ENCODE measurements around the gene EPN2. TPM values are rescaled to one million over a fixed set of nuclear protein-coding genes. Genes with fewer than 3 reads are reported as not detected.

Gene EPN2
- total RNA-seq, 1 experiment from 2014 or later = 35.6 TPM

DNA sequence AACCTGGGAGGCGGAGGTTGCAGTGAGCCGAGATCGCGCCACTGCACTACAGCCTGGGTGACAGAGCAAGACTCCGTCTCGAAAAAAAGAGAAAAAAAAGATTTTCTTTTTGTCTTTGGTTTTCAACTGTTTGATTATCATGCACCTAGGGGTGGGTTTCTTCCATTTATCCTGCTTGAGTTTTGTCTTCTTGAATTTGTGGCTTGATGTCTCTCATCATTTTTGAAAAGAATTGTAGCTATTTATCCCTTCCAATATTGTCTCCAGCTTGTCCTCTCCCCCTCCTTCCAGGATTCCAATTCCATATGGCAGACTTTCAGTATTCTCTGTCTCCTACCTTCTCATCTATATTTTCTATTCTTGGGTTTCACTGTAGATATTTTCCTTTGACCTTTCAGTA lies 117.6 kb downstream of the EPN2 start:
- no peaks in the 10 kb centered on the region for H3K36me3 ChIP-seq (ENCODE audit: control insufficient read depth, insufficient read depth, low read length)
- Mint-ChIP-seq H3K9me3 (ENCODE audit: unreplicated experiment) (no peaks in the 10 kb centered on the region), H3K4me3 (ENCODE audit: unreplicated experiment) (no peak overlapping the region), H3K27ac (ENCODE audit: unreplicated experiment) (no peak overlapping the region), H3K27me3 (ENCODE audit: insufficient read depth, unreplicated experiment) (no peaks in the 10 kb centered on the region), H3K36me3 (ENCODE audit: insufficient read depth, unreplicated experiment) (no peaks in the 10 kb centered on the region), H3K4me1 (ENCODE audit: low read depth, unreplicated experiment) (no peaks in the 10 kb centered on the region)
- no peak overlapping the region for H3K4me3 ChIP-seq (ENCODE audit: low read depth, low read length)
- no TSS peak for BruUV-seq (replicated peaks)
- no peak for DNase-seq
- H3K4me1 ChIP-seq = no peaks in the 10 kb centered on the region
- H3K27me3 ChIP-seq (replicated peaks; ENCODE audit: control insufficient read depth, insufficient read depth, low read length) = no peaks in the 10 kb centered on the region; the same call in 1 of the 2 replicates
- POLR2A ChIA-PET = no interaction called here
- H3K9me3 ChIP-seq = no peaks in the 10 kb centered on the region
- CTCF ChIA-PET = interaction anchor here (2.2 kb wide), 1 partner anchor 8 kb away, joined by 13 read pairs; the partner anchor contains the start of gene B9D1
- intact Hi-C loops (cut with micrococcal nuclease; ENCODE audit: unreplicated experiment) = no loop called here
- TF ChIP-seq, protein P1, sequence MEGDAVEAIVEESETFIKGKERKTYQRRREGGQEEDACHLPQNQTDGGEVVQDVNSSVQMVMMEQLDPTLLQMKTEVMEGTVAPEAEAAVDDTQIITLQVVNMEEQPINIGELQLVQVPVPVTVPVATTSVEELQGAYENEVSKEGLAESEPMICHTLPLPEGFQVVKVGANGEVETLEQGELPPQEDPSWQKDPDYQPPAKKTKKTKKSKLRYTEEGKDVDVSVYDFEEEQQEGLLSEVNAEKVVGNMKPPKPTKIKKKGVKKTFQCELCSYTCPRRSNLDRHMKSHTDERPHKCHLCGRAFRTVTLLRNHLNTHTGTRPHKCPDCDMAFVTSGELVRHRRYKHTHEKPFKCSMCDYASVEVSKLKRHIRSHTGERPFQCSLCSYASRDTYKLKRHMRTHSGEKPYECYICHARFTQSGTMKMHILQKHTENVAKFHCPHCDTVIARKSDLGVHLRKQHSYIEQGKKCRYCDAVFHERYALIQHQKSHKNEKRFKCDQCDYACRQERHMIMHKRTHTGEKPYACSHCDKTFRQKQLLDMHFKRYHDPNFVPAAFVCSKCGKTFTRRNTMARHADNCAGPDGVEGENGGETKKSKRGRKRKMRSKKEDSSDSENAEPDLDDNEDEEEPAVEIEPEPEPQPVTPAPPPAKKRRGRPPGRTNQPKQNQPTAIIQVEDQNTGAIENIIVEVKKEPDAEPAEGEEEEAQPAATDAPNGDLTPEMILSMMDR (IDR thresholded peaks at IDR 0.05; ENCODE audit: insufficient read depth in 1 of 2, low read depth in 1 of 2, low read length in 1 of 2, severe bottlenecking in 1 of 2, unreplicated experiment in 1 of 2) = no peak

DNA sequence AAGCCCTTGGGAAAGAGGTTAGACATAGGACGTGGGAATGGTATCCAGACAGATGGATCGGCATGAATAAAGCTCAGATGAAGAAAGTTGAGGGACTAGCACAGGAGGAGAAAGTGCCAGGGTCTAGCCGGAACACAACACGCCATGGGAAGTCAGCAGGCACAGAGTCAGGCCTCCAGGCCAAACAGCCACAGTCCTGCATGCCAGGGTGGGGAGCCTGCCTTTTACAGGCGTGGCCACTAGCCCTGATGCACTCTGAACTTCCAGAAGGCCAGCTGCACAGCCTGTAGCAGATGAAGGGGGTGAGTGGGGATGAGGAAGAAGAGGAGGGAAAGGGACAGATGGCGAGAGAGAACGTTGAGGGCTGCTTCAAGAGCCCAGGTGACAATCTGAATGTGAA lies 120.2 kb downstream of the EPN2 start:
- DNase-seq = peak in 1 of 2 experiments; percentile 35
- Mint-ChIP-seq H3K4me3 (ENCODE audit: unreplicated experiment) (no peak overlapping the region), H3K27ac (ENCODE audit: unreplicated experiment) (no peak overlapping the region), H3K27me3 (ENCODE audit: insufficient read depth, unreplicated experiment) (no peaks in the 10 kb centered on the region), H3K4me1 (ENCODE audit: low read depth, unreplicated experiment) (no peaks in the 10 kb centered on the region), H3K9me3 (ENCODE audit: unreplicated experiment) (no peaks in the 10 kb centered on the region), H3K36me3 (ENCODE audit: insufficient read depth, unreplicated experiment) (no peaks in the 10 kb centered on the region)
- Histone ChIP-seq H3K27me3 (replicated peaks; ENCODE audit: control insufficient read depth, insufficient read depth, low read length) (no peaks in the 10 kb centered on the region; the same call in 1 of the 2 replicates), H3K4me1 (no peaks in the 10 kb centered on the region), H3K36me3 (ENCODE audit: control insufficient read depth, insufficient read depth, low read length) (no peaks in the 10 kb centered on the region), H3K9me3 (no peaks in the 10 kb centered on the region), H3K4me3 (ENCODE audit: low read depth, low read length) (no peak overlapping the region)
- TF ChIP-seq, protein P1 (IDR thresholded peaks at IDR 0.05; ENCODE audit: insufficient read depth in 1 of 2, low read depth in 1 of 2, low read length in 1 of 2, severe bottlenecking in 1 of 2, unreplicated experiment in 1 of 2) = no peak
- ChIA-PET POLR2A (no interaction called here), CTCF (no interaction called here)
- BruUV-seq (replicated peaks) = no TSS peak
- intact Hi-C loops (cut with micrococcal nuclease; ENCODE audit: unreplicated experiment) = no loop called here

DNA sequence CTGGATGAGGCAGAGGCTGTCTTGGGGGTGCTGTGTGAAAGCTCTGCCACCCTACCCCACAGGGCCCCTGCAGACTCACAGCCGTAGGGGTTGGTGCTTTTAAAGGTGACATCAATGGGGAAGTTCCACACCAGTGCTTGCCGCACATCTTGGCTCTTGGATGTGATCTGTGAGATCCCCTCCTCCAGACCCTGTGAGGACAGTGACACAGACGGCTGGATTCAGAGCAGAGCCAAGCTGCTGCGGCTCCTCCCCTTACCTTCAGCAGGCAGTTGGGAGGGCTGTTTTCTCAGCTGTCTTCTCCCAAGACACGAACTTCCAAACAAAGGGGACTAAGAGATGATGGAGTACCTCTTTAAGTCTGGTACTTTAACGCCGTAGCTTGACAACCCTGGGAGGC lies 120.6 kb downstream of the EPN2 start:
- no peak overlapping the region for H3K27ac Mint-ChIP-seq (ENCODE audit: unreplicated experiment)
- no peaks in the 10 kb centered on the region for H3K36me3 Mint-ChIP-seq (ENCODE audit: insufficient read depth, unreplicated experiment)
- H3K4me1 ChIP-seq = no peaks in the 10 kb centered on the region
- BruUV-seq (replicated peaks) = no TSS peak
- H3K9me3 Mint-ChIP-seq (ENCODE audit: unreplicated experiment) = no peaks in the 10 kb centered on the region
- no peaks in the 10 kb centered on the region; the same call in 1 of the 2 replicates for H3K27me3 ChIP-seq (replicated peaks; ENCODE audit: control insufficient read depth, insufficient read depth, low read length)
- POLR2A ChIA-PET = no interaction called here
- H3K4me3 Mint-ChIP-seq (ENCODE audit: unreplicated experiment) = no peak overlapping the region
- no peaks in the 10 kb centered on the region for H3K36me3 ChIP-seq (ENCODE audit: control insufficient read depth, insufficient read depth, low read length)
- no peaks in the 10 kb centered on the region for H3K9me3 ChIP-seq
- intact Hi-C loops (cut with micrococcal nuclease; ENCODE audit: unreplicated experiment) = no loop called here
- no peak overlapping the region for H3K4me3 ChIP-seq (ENCODE audit: low read depth, low read length)
- no peaks in the 10 kb centered on the region for H3K27me3 Mint-ChIP-seq (ENCODE audit: insufficient read depth, unreplicated experiment)
- no peaks in the 10 kb centered on the region for H3K4me1 Mint-ChIP-seq (ENCODE audit: low read depth, unreplicated experiment)
- CTCF ChIA-PET = no interaction called here
- TF ChIP-seq, protein P1 (IDR thresholded peaks at IDR 0.05; ENCODE audit: insufficient read depth in 1 of 2, low read depth in 1 of 2, low read length in 1 of 2, severe bottlenecking in 1 of 2, unreplicated experiment in 1 of 2) = no peak
- peak in 1 of 2 experiments; percentile 19 for DNase-seq
